Measurements from ENCODE around the gene UGT2B17. TPM values are rescaled to one million over a fixed set of nuclear protein-coding genes. Genes with fewer than 3 reads are reported as not detected.

Gene UGT2B17
- not detected in 5 replicates for total RNA-seq (2022; extraction: Qiagen RNA extraction)

DNA sequence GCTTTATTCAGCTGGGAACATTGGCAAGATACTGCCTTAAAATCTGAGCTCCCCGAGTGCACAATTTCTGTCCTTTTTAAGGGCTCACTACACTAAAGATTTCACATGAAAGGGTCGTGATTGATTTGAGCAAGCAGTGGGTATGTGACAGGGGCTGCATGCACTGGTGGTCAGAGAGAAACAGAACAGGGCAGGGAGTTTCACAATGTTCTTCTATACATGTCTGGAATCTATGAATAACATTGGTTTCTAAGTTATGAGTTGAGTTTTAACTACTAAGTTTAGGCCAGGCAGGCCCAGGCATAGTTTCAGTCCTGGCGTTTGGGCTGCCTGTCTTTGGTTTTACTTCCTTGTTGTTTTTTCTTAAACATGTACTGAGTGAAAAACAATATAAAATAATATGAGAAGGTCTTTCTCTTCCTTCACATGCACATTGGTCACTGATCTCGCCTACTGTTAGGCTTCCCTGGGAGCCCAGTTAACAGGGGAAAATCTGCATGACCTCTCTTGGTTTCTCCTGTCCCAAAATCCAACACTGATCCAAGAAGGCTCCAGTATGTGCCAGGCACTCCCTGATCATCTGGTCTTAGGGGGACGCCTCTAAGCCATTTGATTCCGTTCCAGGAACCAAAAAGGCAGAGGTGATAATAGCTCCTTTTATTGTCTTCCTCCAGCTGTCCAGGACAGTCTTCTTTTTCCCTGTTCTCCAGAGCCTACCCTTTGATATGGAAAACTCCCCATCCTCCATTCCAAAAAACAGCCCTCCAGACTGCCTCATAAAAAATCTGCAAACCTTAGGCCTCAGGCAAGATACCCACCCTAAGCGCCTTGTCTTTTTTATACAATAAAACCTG is at the start of gene UGT2B17:
Gene UGT2B17, minus strand, starts transcription at position 51 of the 854 bp plus-strand sequence. CDS start 7,838 bp downstream, outside the sequence.

Other genes starting within 250 kb of the UGT2B17 start
- gene YTHDC1, start 226.2 kb downstream of the UGT2B17 start, total RNA-seq (2022; extraction: Qiagen RNA extraction) = 30.3 to 44.6 TPM (median 32.7 TPM) in 5 replicates
- gene TMPRSS11E, start 128.9 kb downstream of the UGT2B17 start, total RNA-seq (2022; extraction: Qiagen RNA extraction) = not detected in 5 replicates
- 0.05 to 0.07 TPM (median 0.05 TPM) in 4 of 5 replicates, not detected in the other for gene UGT2B15, start 94.3 kb upstream of the UGT2B17 start, total RNA-seq (2022; extraction: Qiagen RNA extraction)
- 0.06 TPM in 1 of 5 replicates, not detected in the others for gene UGT2B10, start 239.7 kb upstream of the UGT2B17 start, total RNA-seq (2022; extraction: Qiagen RNA extraction)

All from A549 treated with CORT108297 at 1 μM for 4 hours (cell line).